Spleen (tissue), 7 donors: ENCODE data around the gene TRPM8.

Source experiments
- POLR2A ChIP-seq, 3 donors: fragments of 450-650 bp; IDR thresholded peaks; one replicate each; pipeline ENCODE4 v1.5.1; 2017; ENCODE audit warnings: antibody characterized with exemption in 3 of 3, mild to moderate bottlenecking in 1 of 3
- TF ChIP-seq, protein P1 (sequence below), 11 experiments: fragments of 200-600 bp in 7 of 11; fragments of 450-650 bp in 4 of 11; sonication (generic) in 4 of 11; IDR thresholded peaks in 8 of 11; conservative IDR thresholded peaks in 3 of 11; 1 replicate in 7 of 11; 2 replicates in 4 of 11; pipeline versions ENCODE4 v1.4.0 to v1.8.0; 2016 to 2021; ENCODE audit warnings: antibody characterized with exemption in 11 of 11, inconsistent platforms in 4 of 11, mild to moderate bottlenecking in 1 of 11
- donor health status: DM: no; HTN: no; CAD: no; lungs with moderate emphysema.
- donor health status: DM: no; HTN: no; CAD: no.
- donor health status: DM: no; HTN: no; CAD: no.

DNA sequence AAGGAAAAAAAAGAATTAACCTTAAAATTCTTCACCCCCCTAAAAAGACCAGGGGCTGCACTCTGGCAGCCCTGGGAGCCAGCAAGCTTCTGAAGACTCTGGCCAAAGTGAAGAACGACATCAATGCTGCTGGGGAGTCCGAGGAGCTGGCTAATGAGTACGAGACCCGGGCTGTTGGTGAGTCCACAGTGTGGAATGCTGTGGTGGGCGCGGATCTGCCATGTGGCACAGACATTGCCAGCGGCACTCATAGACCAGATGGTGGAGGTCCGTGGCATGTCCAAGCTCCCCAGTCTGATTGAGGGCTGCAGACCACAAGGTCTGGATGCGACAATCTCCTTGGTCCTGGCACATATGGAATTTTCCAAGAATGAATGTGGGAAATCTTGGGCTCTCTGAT, 47.4 kb downstream of the TRPM8 start:
- no peak for TF ChIP-seq POLR2A (IDR thresholded peaks at IDR 0.05)
- TF ChIP-seq, protein P1, sequence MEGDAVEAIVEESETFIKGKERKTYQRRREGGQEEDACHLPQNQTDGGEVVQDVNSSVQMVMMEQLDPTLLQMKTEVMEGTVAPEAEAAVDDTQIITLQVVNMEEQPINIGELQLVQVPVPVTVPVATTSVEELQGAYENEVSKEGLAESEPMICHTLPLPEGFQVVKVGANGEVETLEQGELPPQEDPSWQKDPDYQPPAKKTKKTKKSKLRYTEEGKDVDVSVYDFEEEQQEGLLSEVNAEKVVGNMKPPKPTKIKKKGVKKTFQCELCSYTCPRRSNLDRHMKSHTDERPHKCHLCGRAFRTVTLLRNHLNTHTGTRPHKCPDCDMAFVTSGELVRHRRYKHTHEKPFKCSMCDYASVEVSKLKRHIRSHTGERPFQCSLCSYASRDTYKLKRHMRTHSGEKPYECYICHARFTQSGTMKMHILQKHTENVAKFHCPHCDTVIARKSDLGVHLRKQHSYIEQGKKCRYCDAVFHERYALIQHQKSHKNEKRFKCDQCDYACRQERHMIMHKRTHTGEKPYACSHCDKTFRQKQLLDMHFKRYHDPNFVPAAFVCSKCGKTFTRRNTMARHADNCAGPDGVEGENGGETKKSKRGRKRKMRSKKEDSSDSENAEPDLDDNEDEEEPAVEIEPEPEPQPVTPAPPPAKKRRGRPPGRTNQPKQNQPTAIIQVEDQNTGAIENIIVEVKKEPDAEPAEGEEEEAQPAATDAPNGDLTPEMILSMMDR (IDR thresholded peaks at IDR 0.05 in 8 of 11, conservative IDR thresholded peaks at IDR 0.05 in 3 of 11), result no peak
